GM04503 (cell line): Measurements from ENCODE around the gene PPP1R15A.
A peak's percentile ranks its signal among the peaks of the same experiment; 100 is the strongest.
"Not testable (repeated sequence)": the region's sequence is repeated elsewhere in the genome, so short reads cannot be mapped to it uniquely, and the experiment has no call there.

ENCODE experiments used
- DNase-seq: peaks from one replicate; pipeline ENCODE4 v3.0.0-alpha.2; 2012; ENCODE audit warnings: low read depth

The PPP1R15A gene

GRCh38 chr19:48872182-48872883 lies at the start of gene PPP1R15A:
Gene PPP1R15A (plus strand): TSS chr19:48872421. CDS start chr19:48873234, 813 bp downstream.
- peak; percentile 77 for DNase-seq

- DNase-seq: no peak
These were observed 49.7 kb upstream of the PPP1R15A start for GRCh38 chr19:48822514-48822913.

GRCh38 chr19:48826606-48827020 lies 45.6 kb upstream of the PPP1R15A start:
- no peak for DNase-seq

- DNase-seq: no peak
These were observed 42.1 kb upstream of the PPP1R15A start for GRCh38 chr19:48830088-48830487.

- DNase-seq: no peak
These were observed 41.3 kb upstream of the PPP1R15A start for GRCh38 chr19:48830965-48831364.

GRCh38 chr19:48833049-48833448 lies 39.2 kb upstream of the PPP1R15A start:
- no peak for DNase-seq

- no peak for DNase-seq
These were observed 38.2 kb upstream of the PPP1R15A start for GRCh38 chr19:48833977-48834376.

GRCh38 chr19:48835734-48836088 lies 36.5 kb upstream of the PPP1R15A start:
- DNase-seq: no peak

- no peak for DNase-seq
These were observed 35.9 kb upstream of the PPP1R15A start, which contains the start of gene HSD17B14 for GRCh38 chr19:48836089-48837017. Gene HSD17B14 (minus strand): TSS chr19:48836491. CDS start chr19:48836411, 80 bp downstream.

GRCh38 chr19:48837051-48837524 lies 35.1 kb upstream of the PPP1R15A start:
- DNase-seq: peak; percentile 59

- DNase-seq: no peak
These were observed 34.5 kb upstream of the PPP1R15A start for GRCh38 chr19:48837687-48838086.

- DNase-seq: no peak
These were observed 31.2 kb upstream of the PPP1R15A start for GRCh38 chr19:48841047-48841446.

GRCh38 chr19:48841571-48841970 lies 30.6 kb upstream of the PPP1R15A start:
- no peak for DNase-seq

- DNase-seq: no peak
These were observed 29.4 kb upstream of the PPP1R15A start for GRCh38 chr19:48842789-48843162.

GRCh38 chr19:48844472-48844871 lies 27.7 kb upstream of the PPP1R15A start:
- peak; percentile 32 for DNase-seq

GRCh38 chr19:48845384-48845783 lies 26.8 kb upstream of the PPP1R15A start:
- DNase-seq: no peak

- DNase-seq: not testable (repeated sequence)
These were observed 25.6 kb upstream of the PPP1R15A start for GRCh38 chr19:48846659-48847058.

- no peak for DNase-seq
These were observed 19.9 kb upstream of the PPP1R15A start for GRCh38 chr19:48852292-48852691.

GRCh38 chr19:48853483-48853882 lies 18.7 kb upstream of the PPP1R15A start:
- no peak for DNase-seq

GRCh38 chr19:48854103-48854502 lies 18.1 kb upstream of the PPP1R15A start:
- no peak for DNase-seq

GRCh38 chr19:48856921-48857320 lies 15.3 kb upstream of the PPP1R15A start:
- no peak for DNase-seq

GRCh38 chr19:48858984-48859710 lies 13.1 kb upstream of the PPP1R15A start:
- no peak for DNase-seq
